ENCODE data around the gene KCNB1. TPM values are rescaled to one million over a fixed set of nuclear protein-coding genes. Genes with fewer than 3 reads are reported as not detected.
A peak's percentile ranks its signal among the peaks of the same experiment; 100 is the strongest.

Gene KCNB1
- total RNA-seq, 1 experiment from 2014 or later = 0.68 TPM

DNA sequence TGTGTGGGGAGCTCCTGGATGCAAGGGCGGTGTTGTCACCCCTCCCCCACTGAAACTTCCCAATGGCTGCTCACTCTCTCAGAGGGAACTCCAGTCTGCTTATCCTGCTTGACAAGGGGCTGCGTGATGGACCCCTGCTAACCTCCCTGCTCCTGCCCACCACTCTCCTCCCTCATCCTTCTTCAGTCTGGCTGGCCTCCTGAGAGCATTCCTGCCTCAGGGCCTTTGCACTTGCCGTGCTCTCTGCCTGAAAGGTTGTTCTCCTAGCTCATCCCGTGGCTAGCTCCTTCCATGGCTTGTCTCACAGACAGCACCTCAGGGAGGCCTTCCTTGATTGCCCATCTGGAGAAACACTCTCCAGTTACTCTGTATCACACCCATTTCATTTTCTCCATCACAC lies 130.7 kb downstream of the KCNB1 start:
- H3K23me2 ChIP-seq (ENCODE audit: insufficient read length, low read depth, low read length, poor library complexity, severe bottlenecking) = no peaks in the 10 kb centered on the region
- no peak overlapping the region for H4K8ac ChIP-seq (replicated peaks; ENCODE audit: insufficient read length, low read depth, low read length)
- no peak overlapping the region for H2BK120ac ChIP-seq (ENCODE audit: low read depth, low read length, poor library complexity, severe bottlenecking)
- H3K9me3 Mint-ChIP-seq = no peaks in the 10 kb centered on the region
- no peaks in the 10 kb centered on the region for H4K20me1 ChIP-seq (ENCODE audit: control insufficient read depth, insufficient read depth, insufficient read length)
- H3K4me2 ChIP-seq (ENCODE audit: insufficient read depth, insufficient read length, low read length) = no peak overlapping the region
- no peak overlapping the region for H2BK12ac ChIP-seq (ENCODE audit: insufficient read length, low read depth, low read length)
- H3K79me1 ChIP-seq (ENCODE audit: insufficient read depth, low read depth, low read length, poor library complexity, severe bottlenecking) = no peaks in the 10 kb centered on the region
- H4K5ac ChIP-seq (ENCODE audit: insufficient read length, low read depth, low read length) = no peak overlapping the region
- no peak overlapping the region for H3K4ac ChIP-seq (ENCODE audit: low read depth, low read length)
- H3K4me1 Mint-ChIP-seq = peaks cover 4 to 12% of the 10 kb centered on the region in 2 experiments; a peak in 3 of 4 replicates
- H3K79me2 ChIP-seq (ENCODE audit: insufficient read depth, low read length) = no peaks in the 10 kb centered on the region
- H3K56ac ChIP-seq (ENCODE audit: insufficient read length, low read depth, low read length) = no peak overlapping the region
- H3K18ac ChIP-seq (ENCODE audit: insufficient read length, low read depth, low read length) = no peak overlapping the region
- H2AFZ ChIP-seq (ENCODE audit: low read length) = no peak overlapping the region
- H3K9ac ChIP-seq (ENCODE audit: extremely low read depth, insufficient read length, low read length) = no peak overlapping the region
- H3K27me3 Mint-ChIP-seq (ENCODE audit: low read depth) = no peaks in the 10 kb centered on the region; the same call in 1 of the 2 replicates
- H3K27ac ChIP-seq (ENCODE audit: insufficient read length, low read depth, low read length) = no peak overlapping the region
- no peak overlapping the region for H2AK5ac ChIP-seq (ENCODE audit: insufficient read length, low read length)
- H3K9me3 ChIP-seq (ENCODE audit: control insufficient read depth, low read depth, low read length) = no peaks in the 10 kb centered on the region
- no peak overlapping the region for H4K91ac ChIP-seq (ENCODE audit: insufficient read length, low read depth, low read length)
- WGBS (ENCODE audit: extremely low coverage, insufficient read length, low lambda C conversion rate) = no CpG with 5 or more reads among the region's 4 CpGs
- no peaks in the 10 kb centered on the region for H3K27me3 ChIP-seq (ENCODE audit: insufficient read depth, low read length)
- no peaks in the 10 kb centered on the region for H3K4me1 ChIP-seq (ENCODE audit: insufficient read depth, low read length)
- H2BK15ac ChIP-seq (ENCODE audit: low read depth, low read length) = no peak overlapping the region
- no peaks in the 10 kb centered on the region for H3K36me3 Mint-ChIP-seq (ENCODE audit: insufficient read depth in 1 of 3, low read depth in 3 of 3)
- DNase-seq = no peak
- no peak overlapping the region for H3K14ac ChIP-seq (ENCODE audit: insufficient read depth, low read length)
- TF ChIP-seq, protein P1, sequence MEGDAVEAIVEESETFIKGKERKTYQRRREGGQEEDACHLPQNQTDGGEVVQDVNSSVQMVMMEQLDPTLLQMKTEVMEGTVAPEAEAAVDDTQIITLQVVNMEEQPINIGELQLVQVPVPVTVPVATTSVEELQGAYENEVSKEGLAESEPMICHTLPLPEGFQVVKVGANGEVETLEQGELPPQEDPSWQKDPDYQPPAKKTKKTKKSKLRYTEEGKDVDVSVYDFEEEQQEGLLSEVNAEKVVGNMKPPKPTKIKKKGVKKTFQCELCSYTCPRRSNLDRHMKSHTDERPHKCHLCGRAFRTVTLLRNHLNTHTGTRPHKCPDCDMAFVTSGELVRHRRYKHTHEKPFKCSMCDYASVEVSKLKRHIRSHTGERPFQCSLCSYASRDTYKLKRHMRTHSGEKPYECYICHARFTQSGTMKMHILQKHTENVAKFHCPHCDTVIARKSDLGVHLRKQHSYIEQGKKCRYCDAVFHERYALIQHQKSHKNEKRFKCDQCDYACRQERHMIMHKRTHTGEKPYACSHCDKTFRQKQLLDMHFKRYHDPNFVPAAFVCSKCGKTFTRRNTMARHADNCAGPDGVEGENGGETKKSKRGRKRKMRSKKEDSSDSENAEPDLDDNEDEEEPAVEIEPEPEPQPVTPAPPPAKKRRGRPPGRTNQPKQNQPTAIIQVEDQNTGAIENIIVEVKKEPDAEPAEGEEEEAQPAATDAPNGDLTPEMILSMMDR (conservative IDR thresholded peaks at IDR 0.05) = no peak
- H2BK5ac ChIP-seq (ENCODE audit: insufficient read length, low read length) = no peak overlapping the region
- H2BK20ac ChIP-seq (ENCODE audit: low read depth, low read length, poor library complexity, severe bottlenecking) = no peak overlapping the region
- no peak overlapping the region for H3T11ph ChIP-seq (ENCODE audit: low read length)
- H3K4me3 Mint-ChIP-seq = no peak overlapping the region
- peak overlapping the region in 2 of 3 experiments; percentile 61 to 85; a peak in 1 of 7 replicates for H3K27ac Mint-ChIP-seq
- H3K23ac ChIP-seq (ENCODE audit: insufficient read length, low read depth, low read length) = no peak overlapping the region

All from H9 (cell line).